ENCODE results near the gene AKAP8. TPM values are rescaled to one million over a fixed set of nuclear protein-coding genes. Genes with fewer than 3 reads are reported as not detected.

Gene AKAP8
- total and polyA plus RNA-seq, 2 of the 4 experiments (the other 2 are of a cell fraction): 12.2 to 13.4 TPM

DNA sequence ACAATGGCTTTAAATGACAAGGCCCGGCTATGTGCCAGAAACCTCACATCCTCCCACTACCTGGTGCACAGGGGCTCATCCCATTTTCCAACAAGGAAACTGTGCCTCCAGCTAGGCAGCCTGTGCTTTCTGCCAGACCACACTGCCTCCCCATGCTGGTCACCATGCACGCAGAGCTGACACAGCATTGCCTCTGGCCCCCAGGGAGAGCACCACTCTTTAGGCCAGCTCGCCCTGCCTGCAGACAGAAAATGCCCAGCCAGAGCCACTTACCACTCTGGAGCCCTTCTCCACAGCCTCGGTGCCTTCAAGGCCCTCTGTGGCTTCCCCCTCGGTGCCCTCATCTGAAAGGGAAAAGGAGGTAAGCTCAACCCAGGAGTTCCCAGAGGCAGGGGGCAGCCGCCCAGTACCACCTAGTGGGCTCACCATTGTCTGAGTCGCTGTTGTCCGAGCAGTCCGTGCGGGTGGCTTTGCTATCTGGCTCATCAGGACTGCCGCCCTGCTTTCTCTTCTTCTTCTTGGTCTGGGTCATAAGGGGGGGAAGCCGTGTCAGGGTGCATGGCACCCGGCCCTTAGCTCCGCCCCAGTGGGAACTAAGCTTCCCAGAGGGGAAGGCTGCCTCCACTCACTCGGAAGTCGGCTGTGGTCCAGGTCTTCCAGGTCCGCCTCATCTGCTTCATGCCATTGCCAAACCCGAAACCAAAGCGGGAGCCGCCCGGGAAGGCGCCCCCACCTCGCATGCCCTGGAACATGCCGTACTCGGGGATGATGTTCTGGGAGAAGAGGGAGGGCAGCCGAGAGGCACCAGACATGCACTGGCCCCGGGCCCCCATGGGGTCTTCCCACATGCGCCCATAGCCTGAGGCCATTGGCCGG is 21.2 kb upstream of the AKAP8 start:
- peaks cover 90% of the 10 kb centered on the region for H4K20me1 ChIP-seq (ENCODE audit: insufficient read depth, low read length)
- H3K27ac ChIP-seq (ENCODE audit: insufficient read depth, low read length): no peak overlapping the region
- intact Hi-C loops (cut with micrococcal nuclease): no loop called here
- no peak overlapping the region for H3K14ac ChIP-seq (replicated peaks; ENCODE audit: low read depth, low read length)
- dilution Hi-C loops (cut with HindIII; ENCODE audit: low sequenced_read_pairs, unreplicated experiment): no loop called here
- H4K5ac ChIP-seq (ENCODE audit: low read depth, low read length): no peak overlapping the region
- H2AK5ac ChIP-seq (ENCODE audit: low read depth, low read length): no peak overlapping the region
- H3K18ac ChIP-seq (ENCODE audit: low read depth, low read length): no peak overlapping the region
- no TSS peak for BruUV-seq (replicated peaks)
- H3K79me1 ChIP-seq (ENCODE audit: low read depth in 1 of 2, low read length in 2 of 2): peaks cover 4 to 76% of the 10 kb centered on the region in 2 experiments; a peak in 3 of 4 replicates
- CTCF ChIA-PET: no interaction called here
- POLR2A ChIA-PET (ENCODE audit: unreplicated experiment): no interaction called here
- no peaks in the 10 kb centered on the region for H3K9me3 ChIP-seq (ENCODE audit: control insufficient read depth, insufficient read depth, low read length)
- H2BK15ac ChIP-seq (ENCODE audit: low read depth, low read length): no peak overlapping the region
- H2AFZ ChIP-seq (replicated peaks; ENCODE audit: low read length, poor library complexity): no peak overlapping the region
- no CpG with 5 or more reads among the region's 29 CpGs for WGBS, 2 experiments (ENCODE audit: extremely low coverage in 2 of 2, insufficient read length in 1 of 2)
- no peak overlapping the region for H4K91ac ChIP-seq (ENCODE audit: insufficient read depth, low read depth, low read length)
- H3K4me3 ChIP-seq (ENCODE audit: insufficient read depth, low read depth, low read length): no peak overlapping the region
- no peak overlapping the region for H2BK20ac ChIP-seq (ENCODE audit: low read depth, low read length)
- H3K9me1 ChIP-seq (ENCODE audit: insufficient read depth, low read length): peaks cover 4% of the 10 kb centered on the region; the same call in 1 of the 2 replicates
- H3K9ac ChIP-seq (ENCODE audit: low read depth, low read length): no peak overlapping the region
- no peak overlapping the region for H3K23ac ChIP-seq (ENCODE audit: low read depth, low read length)
- no peak overlapping the region for H2BK120ac ChIP-seq (ENCODE audit: low read depth, low read length)
- no peak overlapping the region for H3K56ac ChIP-seq (ENCODE audit: extremely low read depth, insufficient read depth, low read length)
- DNase-seq: no peak
- H3K4me1 ChIP-seq (ENCODE audit: control insufficient read depth, insufficient read depth, low read length): peaks cover 5% of the 10 kb centered on the region; the same call in 1 of the 2 replicates
- no peak overlapping the region for H3K4ac ChIP-seq (ENCODE audit: low read depth, low read length)
- no peak overlapping the region for H4K8ac ChIP-seq (ENCODE audit: low read depth in 2 of 2, low read length in 2 of 2)
- H3K27me3 ChIP-seq (ENCODE audit: control insufficient read depth, insufficient read depth, low read length): no peaks in the 10 kb centered on the region
- H3K36me3 ChIP-seq (ENCODE audit: control insufficient read depth, insufficient read depth, low read length): peaks cover 75% of the 10 kb centered on the region
- H3K4me2 ChIP-seq (ENCODE audit: low read depth, low read length): no peak overlapping the region
- no peak overlapping the region for H2BK5ac ChIP-seq (ENCODE audit: low read depth, low read length, poor library complexity, severe bottlenecking)
- ATAC-seq (ENCODE audit: low read depth): no peak
- in situ Hi-C loops (cut with MboI; ENCODE audit: low sequenced_read_pairs): loop anchor here (25.0 kb wide), 1 partner anchor 787 kb away; the partner anchor contains the start of genes AP1M1 and FAM32A
- H2AK9ac ChIP-seq (replicated peaks; ENCODE audit: low read depth, low read length, poor library complexity): no peak overlapping the region
- TF ChIP-seq CEBPB (IDR thresholded peaks at IDR 0.05; ENCODE audit: low read depth, low read length): no peak
- no peak for TF ChIP-seq MAZ (IDR thresholded peaks at IDR 0.05; ENCODE audit: borderline replicate concordance, low read depth, low read length)
- TF ChIP-seq MXI1 (IDR thresholded peaks at IDR 0.05; ENCODE audit: borderline replicate concordance, low read depth, low read length): no peak
- TF ChIP-seq POLR2A (IDR thresholded peaks at IDR 0.05; ENCODE audit: low read depth, low read length): no peak
- no peak for TF ChIP-seq RFX5 (IDR thresholded peaks at IDR 0.05; ENCODE audit: low read depth, low read length)
- no peak for TF ChIP-seq CTCF (conservative IDR thresholded peaks at IDR 0.05; ENCODE audit: low read depth, low read length)
- no peak for TF ChIP-seq USF2 (IDR thresholded peaks at IDR 0.05; ENCODE audit: low read depth, low read length)
- no peak for TF ChIP-seq CHD1 (IDR thresholded peaks at IDR 0.05; ENCODE audit: low read depth, low read length)
- no peak for TF ChIP-seq NFE2L2 (IDR thresholded peaks at IDR 0.05; ENCODE audit: low read depth, low read length)
- TF ChIP-seq RCOR1 (IDR thresholded peaks at IDR 0.05; ENCODE audit: insufficient replicate concordance, low read length): no peak
- TF ChIP-seq, protein P1, sequence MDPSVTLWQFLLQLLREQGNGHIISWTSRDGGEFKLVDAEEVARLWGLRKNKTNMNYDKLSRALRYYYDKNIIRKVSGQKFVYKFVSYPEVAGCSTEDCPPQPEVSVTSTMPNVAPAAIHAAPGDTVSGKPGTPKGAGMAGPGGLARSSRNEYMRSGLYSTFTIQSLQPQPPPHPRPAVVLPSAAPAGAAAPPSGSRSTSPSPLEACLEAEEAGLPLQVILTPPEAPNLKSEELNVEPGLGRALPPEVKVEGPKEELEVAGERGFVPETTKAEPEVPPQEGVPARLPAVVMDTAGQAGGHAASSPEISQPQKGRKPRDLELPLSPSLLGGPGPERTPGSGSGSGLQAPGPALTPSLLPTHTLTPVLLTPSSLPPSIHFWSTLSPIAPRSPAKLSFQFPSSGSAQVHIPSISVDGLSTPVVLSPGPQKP (IDR thresholded peaks at IDR 0.05; ENCODE audit: borderline replicate concordance, low read depth, low read length): no peak
- TF ChIP-seq BHLHE40 (IDR thresholded peaks at IDR 0.05; ENCODE audit: low read depth, low read length): no peak
- TF ChIP-seq MAFK (IDR thresholded peaks at IDR 0.05; ENCODE audit: low read depth, low read length): no peak
- no peak for TF ChIP-seq FOS (IDR thresholded peaks at IDR 0.05; ENCODE audit: low read depth, low read length)
- no peak for TF ChIP-seq SMC3 (IDR thresholded peaks at IDR 0.05; ENCODE audit: low read depth, low read length)

Data from IMR-90 (cell line).